Stimulated activated CD8-positive, alpha-beta memory T cell treated with anti-CD3 and anti-CD28 coated beads, Interleukin-12 subunit alpha, Interleukin-12 subunit beta, amount 100 ng/mL, for 1 hour (primary cell): ENCODE data around the gene ARHGAP6.

Experiments
- DNase-seq: peaks from one replicate; pipeline ENCODE4 v3.0.0-alpha.2; 2020; ENCODE audit warnings: low read depth

The ARHGAP6 gene

DNA sequence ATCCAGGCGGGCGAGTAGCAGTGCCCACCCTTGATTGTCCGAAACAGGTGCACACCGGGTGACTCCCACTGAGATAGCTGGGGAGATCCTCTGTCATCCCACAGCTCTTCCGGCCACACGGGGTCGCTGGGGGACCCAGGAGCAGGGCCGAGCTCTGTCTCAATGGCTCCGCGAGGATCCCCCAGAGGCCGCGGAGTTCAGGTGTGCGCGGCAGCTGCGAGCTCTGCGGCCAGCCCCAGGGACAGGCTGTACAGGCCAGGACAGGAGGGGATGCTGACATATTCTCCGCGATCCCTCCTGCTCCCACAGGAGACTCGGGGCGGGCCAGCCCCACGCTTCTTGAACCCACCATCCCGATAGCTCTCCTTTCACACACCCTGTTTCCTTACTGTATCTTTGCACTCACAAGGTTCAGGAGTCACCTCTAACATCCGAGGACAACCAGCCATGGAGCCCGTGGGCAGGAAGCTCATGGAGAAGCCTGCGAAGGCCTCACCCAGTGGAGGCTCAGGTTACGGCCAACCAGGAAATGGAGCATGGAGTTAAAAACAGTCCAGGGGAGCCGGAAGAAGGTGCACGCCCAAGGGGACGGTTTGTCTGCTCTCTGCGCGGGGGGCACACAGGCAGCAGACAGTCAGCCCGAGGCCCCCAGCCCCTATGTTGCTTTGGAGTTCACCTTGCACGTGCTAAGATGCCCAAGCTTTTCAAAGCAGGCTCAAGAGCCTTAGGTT, 450.4 kb downstream of the ARHGAP6 start:
- no peak for DNase-seq

GRCh38 chrX:11214346-11215190, 451.2 kb downstream of the ARHGAP6 start:
- no peak for DNase-seq

DNA sequence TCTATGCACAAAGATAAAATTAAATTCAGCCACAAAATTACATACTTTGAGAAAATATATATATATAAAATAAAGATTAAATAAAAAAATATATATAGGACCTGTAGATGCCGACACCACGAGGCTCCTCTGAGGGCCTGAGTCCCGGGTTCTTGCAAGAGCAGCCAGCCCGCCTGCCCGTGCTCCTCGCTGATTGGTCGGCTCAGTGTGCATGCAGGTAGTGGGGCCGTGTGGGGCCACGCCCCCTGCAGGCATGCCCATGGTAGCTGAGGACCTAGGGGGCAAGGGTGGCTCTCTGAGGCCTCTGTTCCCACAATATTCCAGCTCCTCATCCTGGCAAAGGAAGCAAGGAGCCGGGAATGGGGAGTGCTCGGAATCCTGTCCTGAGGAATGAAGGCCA, 453.0 kb downstream of the ARHGAP6 start:
- DNase-seq, result no peak

GRCh38 chrX:11210415-11210801, 455.3 kb downstream of the ARHGAP6 start:
- DNase-seq, result no peak

GRCh38 chrX:11209798-11210414, 455.8 kb downstream of the ARHGAP6 start:
- no peak for DNase-seq

DNA sequence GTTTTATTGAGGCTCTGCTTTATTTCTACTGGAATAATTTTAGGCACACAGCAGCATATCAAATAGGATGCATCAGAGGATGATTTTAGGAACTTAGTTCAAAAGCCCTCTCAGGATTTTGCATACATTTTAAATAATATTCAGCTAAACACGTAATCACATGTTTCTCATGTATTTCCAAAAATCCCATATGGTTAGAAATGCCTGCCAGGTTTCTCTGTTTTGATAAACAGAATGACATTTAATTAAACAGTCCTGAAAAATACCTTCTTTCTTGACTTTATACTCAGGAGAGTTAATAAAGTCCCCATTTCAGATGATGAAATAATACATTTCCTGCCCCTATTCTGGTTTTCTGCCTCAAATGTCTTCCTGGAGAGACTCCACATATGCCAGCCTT, 459.0 kb downstream of the ARHGAP6 start:
- DNase-seq, result no peak

- DNase-seq, result no peak
These were observed 459.9 kb downstream of the ARHGAP6 start for GRCh38 chrX:11205796-11206195.

GRCh38 chrX:11197671-11198070, 468.0 kb downstream of the ARHGAP6 start:
- no peak for DNase-seq

DNA sequence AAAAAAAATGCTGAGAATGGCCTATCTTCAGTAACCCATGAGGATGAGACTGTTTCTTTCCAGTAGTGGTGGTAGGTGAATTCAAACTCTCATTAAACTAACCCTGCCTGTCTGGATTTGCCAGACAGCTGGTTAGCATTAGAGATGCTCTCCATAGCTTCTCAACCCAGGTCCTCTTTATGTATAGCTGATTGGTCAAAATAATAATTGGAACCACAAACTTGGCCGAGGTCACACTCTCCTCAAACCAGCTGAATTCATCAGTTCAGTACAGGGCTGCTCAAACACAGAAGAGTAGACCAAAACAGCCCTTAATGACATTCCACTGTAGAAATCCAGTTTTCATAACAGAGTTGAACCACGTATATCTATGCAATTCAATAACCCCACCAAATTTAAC, 469.2 kb downstream of the ARHGAP6 start:
- no peak for DNase-seq

DNA sequence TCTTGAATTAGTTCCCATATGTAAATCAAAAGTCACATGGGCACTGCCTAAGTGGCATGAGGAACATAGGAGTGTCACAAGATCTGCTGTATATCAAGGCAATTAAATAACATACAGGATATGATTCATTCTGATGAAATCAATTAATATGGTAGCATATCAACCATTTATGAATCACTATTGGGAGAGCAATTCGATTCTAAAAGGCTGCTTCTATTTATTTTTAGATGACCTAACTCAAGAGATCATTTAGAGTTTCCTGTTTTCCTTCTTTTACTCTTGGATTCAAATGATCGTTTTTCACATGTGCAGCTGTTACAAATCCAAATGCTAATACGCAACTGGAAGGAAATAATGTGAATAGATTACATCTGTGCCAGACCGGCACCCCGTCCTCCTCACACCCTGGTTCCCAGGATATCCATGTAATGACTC, 472.7 kb downstream of the ARHGAP6 start:
- DNase-seq, result no peak

DNA sequence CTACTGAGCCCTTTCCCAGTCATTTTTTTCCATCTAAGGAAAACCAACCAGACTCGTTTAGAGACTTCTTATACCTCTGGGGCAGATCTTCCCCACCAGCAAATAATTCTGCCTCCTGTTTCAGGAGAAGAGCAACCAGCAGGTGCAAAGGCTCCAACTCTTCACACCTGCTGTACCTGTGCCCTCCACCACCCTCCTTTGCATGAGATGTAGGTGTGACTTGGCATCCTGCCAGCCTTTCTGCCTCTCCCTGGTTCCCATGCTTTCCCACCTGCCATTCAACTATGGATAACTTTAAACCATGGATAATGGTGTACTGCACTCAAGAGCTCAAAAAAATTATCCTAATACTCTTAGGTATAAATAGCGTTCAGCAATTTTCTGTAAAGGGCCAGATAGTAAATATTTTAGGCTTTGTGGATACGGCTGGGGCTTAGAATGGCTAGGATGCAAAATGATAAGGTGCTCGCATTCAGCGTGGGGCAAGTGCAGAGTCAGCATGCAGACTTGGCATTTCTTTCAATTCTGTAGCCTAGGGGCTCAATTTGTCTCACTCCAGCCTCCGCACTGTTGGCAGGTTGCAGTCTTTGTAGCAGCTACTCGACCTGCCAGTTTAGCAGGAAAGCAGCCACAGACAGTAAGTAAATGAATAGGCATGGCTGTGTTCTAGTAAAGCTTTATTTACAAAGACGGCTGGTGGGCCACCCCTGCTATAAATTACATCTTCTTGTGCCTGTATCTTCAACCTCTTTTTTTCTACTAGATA, 474.8 kb downstream of the ARHGAP6 start:
- DNase-seq, result no peak

DNA sequence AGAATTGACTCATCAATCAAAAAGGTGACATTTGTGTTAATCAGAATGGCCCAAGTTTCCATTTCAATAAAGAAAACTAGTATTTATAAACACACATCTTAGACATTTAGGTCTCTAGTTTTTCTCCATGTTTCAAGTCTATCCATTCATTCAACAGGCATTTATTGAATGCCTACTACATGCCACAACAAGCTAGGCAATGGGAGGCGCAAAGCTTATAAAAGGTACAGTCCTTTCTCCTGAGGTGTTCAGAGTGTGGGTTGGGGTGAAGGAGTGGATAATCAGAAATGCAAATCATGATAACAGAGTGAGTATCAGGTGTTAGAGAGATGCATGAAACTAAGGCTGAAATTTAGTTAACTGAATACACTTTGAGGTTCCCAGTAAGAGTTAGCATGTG, 476.6 kb downstream of the ARHGAP6 start:
- DNase-seq, result no peak

GRCh38 chrX:11188664-11189063, 477.1 kb downstream of the ARHGAP6 start:
- no peak for DNase-seq

DNA sequence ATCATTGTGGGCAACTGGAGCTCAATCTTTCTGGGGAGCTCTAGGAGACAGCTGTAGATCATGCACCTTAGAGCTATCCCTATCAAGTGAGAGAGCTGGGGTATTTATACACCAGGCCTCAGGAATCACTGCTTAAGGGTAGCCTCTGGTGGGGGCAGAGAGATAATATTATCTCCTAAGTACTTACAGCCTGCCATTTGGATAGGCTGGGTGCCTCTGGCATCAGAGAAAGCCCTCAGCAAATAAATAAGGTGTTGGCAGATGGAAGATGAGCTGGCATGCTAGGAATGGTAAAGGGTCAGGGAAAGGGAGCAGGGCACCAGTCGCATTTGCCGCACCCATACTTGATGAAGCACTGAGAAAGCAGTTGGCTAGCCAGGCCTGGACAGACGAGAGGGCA, 478.7 kb downstream of the ARHGAP6 start:
- DNase-seq, result no peak

DNA sequence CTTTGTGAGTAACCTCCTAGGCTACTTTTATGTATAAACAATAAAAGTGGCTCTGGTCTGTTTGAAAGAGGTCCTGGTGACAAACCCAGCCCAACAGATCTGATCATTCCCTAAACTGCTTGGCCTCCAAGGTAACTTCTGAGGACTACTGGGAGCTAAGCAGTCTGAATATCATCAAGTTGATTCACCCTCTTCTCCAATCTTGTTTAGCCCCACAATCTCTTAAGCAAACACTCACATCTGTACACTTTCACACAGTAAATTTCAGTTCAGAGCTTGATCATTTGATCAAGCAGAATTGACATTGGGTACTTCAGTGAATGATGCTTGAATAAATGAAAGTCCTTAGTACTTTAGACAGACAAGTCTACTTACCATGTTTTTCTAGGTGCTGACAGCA, 479.9 kb downstream of the ARHGAP6 start:
- no peak for DNase-seq

GRCh38 chrX:11180571-11180970, 485.1 kb downstream of the ARHGAP6 start:
- no peak for DNase-seq

GRCh38 chrX:11172415-11172814, 493.3 kb downstream of the ARHGAP6 start:
- no peak for DNase-seq

- no peak for DNase-seq
These were observed 493.8 kb downstream of the ARHGAP6 start for GRCh38 chrX:11171956-11172355.

- no peak for DNase-seq
These were observed 501.3 kb downstream of the ARHGAP6 start for GRCh38 chrX:11164433-11164832.

DNA sequence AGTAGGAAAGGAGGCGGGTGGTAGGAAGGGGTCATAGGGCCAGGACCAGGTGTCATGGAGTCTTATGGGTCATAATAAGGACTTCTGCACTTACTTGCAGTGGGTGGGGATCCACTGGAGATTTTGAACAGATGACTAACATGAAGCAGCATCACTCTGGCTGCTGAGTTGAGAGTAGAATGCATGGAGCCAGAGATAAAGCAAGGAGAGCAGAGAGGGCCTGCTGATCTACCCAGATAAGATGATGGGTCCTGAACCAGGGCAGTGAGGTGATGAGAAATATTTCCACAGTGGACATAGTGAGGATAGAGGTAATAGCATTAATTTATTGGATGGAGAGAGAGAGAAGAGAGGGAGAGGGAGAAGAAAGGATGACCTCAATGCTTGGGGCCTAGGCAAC, 506.6 kb downstream of the ARHGAP6 start:
- no peak for DNase-seq

GRCh38 chrX:11151799-11152559, 513.7 kb downstream of the ARHGAP6 start:
- DNase-seq, result no peak

DNA sequence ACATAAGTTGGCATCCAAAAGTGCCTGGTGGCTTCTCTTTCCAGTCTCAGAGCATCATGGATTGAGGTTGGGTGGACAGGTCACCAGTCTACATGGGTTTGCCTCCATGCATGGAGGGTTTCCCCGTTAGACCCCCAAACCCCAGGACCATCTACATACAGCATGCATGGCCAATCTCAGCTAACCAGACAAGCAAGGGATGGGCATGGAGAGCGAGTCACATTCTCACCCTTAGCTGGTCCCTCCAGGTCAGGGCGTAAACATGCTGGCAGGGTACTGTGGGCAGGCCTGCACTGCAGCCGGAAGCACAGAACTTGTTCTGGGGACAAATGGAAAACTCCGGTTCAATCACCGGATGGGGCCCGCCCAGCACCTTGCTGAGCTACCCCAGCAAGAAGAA, 517.3 kb downstream of the ARHGAP6 start:
- DNase-seq, result no peak
